GM21619 (cell line): Measurements from ENCODE around the gene UBN2.

ENCODE experiments used
- ATAC-seq: cut with Tn5 transposase; IDR thresholded peaks from one replicate; pipeline ENCODE4 v1.9.1; 2021; ENCODE audit not compliant: unreplicated experiment

UBN2 gene

GRCh38 chr7:139341776-139342226 is 110.8 kb downstream of the UBN2 start:
- ATAC-seq: no peak

GRCh38 chr7:139345042-139345441 is 114.0 kb downstream of the UBN2 start:
- no peak for ATAC-seq

GRCh38 chr7:139351027-139351426 is 120.0 kb downstream of the UBN2 start:
- ATAC-seq: no peak

- no peak for ATAC-seq
Observed at GRCh38 chr7:139354729-139355128, 123.7 kb downstream of the UBN2 start.

- no peak for ATAC-seq
Observed at GRCh38 chr7:139355320-139355719, 124.3 kb downstream of the UBN2 start.
